Panc1 (cell line): ENCODE data around the gene NOS3.

Experiments
- POLR2AphosphoS5 ChIP-seq: IDR thresholded peaks from 2 replicates; pipeline ENCODE4 v1.6.1; 2012; ENCODE audit warnings: mild to moderate bottlenecking, low read depth, low read length, moderate library complexity
- SIN3A ChIP-seq: IDR thresholded peaks from 2 replicates; pipeline ENCODE4 v1.6.1; 2012; ENCODE audit warnings: low read depth, mild to moderate bottlenecking, low read length, moderate library complexity, borderline replicate concordance; ENCODE audit not compliant: insufficient read depth
- TCF7L2 ChIP-seq: IDR thresholded peaks from 2 replicates; pipeline ENCODE4 v1.6.1; 2011; ENCODE audit warnings: mild to moderate bottlenecking, low read depth, low read length, inconsistent platforms
- TF ChIP-seq, protein P1 (sequence below): fragments of 450-650 bp; IDR thresholded peaks from 2 replicates; pipeline ENCODE4 v1.5.1; 2017; ENCODE audit warnings: mild to moderate bottlenecking
- TF ChIP-seq, protein P2 (sequence below), 2 experiments: IDR thresholded peaks; 2 replicates each; pipeline ENCODE4 v1.6.1; 2011 to 2012; ENCODE audit warnings: low read depth in 2 of 2, control low read depth in 1 of 2, low read length in 1 of 2, mild to moderate bottlenecking in 1 of 2, moderate library complexity in 1 of 2; ENCODE audit not compliant: insufficient read depth in 1 of 2

DNA sequence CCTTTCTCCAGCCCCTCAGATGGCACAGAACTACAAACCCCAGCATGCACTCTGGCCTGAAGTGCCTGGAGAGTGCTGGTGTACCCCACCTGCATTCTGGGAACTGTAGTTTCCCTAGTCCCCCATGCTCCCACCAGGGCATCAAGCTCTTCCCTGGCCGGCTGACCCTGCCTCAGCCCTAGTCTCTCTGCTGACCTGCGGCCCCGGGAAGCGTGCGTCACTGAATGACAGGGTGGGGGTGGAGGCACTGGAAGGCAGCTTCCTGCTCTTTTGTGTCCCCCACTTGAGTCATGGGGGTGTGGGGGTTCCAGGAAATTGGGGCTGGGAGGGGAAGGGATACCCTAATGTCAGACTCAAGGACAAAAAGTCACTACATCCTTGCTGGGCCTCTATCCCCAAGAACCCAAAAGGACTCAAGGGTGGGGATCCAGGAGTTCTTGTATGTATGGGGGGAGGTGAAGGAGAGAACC is 2.1 kb downstream of the NOS3 start:
- TF ChIP-seq, protein P1, sequence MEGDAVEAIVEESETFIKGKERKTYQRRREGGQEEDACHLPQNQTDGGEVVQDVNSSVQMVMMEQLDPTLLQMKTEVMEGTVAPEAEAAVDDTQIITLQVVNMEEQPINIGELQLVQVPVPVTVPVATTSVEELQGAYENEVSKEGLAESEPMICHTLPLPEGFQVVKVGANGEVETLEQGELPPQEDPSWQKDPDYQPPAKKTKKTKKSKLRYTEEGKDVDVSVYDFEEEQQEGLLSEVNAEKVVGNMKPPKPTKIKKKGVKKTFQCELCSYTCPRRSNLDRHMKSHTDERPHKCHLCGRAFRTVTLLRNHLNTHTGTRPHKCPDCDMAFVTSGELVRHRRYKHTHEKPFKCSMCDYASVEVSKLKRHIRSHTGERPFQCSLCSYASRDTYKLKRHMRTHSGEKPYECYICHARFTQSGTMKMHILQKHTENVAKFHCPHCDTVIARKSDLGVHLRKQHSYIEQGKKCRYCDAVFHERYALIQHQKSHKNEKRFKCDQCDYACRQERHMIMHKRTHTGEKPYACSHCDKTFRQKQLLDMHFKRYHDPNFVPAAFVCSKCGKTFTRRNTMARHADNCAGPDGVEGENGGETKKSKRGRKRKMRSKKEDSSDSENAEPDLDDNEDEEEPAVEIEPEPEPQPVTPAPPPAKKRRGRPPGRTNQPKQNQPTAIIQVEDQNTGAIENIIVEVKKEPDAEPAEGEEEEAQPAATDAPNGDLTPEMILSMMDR, result no peak
- TF ChIP-seq, protein P2, sequence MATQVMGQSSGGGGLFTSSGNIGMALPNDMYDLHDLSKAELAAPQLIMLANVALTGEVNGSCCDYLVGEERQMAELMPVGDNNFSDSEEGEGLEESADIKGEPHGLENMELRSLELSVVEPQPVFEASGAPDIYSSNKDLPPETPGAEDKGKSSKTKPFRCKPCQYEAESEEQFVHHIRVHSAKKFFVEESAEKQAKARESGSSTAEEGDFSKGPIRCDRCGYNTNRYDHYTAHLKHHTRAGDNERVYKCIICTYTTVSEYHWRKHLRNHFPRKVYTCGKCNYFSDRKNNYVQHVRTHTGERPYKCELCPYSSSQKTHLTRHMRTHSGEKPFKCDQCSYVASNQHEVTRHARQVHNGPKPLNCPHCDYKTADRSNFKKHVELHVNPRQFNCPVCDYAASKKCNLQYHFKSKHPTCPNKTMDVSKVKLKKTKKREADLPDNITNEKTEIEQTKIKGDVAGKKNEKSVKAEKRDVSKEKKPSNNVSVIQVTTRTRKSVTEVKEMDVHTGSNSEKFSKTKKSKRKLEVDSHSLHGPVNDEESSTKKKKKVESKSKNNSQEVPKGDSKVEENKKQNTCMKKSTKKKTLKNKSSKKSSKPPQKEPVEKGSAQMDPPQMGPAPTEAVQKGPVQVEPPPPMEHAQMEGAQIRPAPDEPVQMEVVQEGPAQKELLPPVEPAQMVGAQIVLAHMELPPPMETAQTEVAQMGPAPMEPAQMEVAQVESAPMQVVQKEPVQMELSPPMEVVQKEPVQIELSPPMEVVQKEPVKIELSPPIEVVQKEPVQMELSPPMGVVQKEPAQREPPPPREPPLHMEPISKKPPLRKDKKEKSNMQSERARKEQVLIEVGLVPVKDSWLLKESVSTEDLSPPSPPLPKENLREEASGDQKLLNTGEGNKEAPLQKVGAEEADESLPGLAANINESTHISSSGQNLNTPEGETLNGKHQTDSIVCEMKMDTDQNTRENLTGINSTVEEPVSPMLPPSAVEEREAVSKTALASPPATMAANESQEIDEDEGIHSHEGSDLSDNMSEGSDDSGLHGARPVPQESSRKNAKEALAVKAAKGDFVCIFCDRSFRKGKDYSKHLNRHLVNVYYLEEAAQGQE (IDR thresholded peaks at IDR 0.05; ENCODE audit: insufficient read depth in 1 of 2, low read depth in 2 of 2, low read length in 1 of 2), result no peak
- TF ChIP-seq SIN3A, result no peak
- no peak for TF ChIP-seq POLR2AphosphoS5
- TF ChIP-seq TCF7L2, result no peak
